ENCODE results near the gene RHOG.
"Not testable (repeated sequence)": the region's sequence is repeated elsewhere in the genome, so short reads cannot be mapped to it uniquely, and the experiment has no call there.

Gene RHOG

DNA sequence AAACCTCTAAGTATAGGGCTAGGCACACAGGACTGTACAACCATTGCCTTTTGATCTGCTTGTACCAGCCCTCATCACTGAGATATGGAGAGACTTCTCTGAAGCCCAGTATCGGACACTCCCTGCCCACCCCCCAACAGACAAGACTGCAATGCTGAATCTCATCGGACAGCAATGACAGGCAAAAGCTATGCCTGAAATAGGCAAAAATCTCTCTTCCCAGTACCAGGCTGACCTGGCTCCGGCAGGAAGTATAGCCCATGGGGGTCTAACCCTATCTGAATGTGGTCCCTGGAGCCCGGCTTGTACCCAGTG is 6.5 kb downstream of the RHOG start:
- DNase-seq (ENCODE audit: low spot score), result no peak

DNA sequence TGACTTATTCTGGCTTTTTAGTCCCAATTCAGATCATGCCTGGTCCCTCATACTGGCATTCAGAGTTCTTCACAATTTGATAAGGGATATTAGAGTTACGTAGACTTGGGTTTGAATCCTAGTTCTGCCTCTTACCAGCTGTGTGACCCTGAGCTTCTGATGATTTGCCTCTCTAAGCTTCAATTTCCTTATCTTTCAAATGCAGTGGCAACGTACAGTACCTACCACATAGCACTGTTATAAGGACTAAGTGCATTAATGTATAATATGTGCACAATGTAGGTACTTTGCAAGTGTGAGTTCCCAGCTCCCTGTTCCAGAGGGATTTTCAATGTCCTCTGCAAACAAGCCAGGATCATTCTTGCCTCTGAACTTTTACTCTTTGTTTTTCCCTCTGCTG is 7.3 kb downstream of the RHOG start:
- DNase-seq (ENCODE audit: low spot score), result no peak

DNA sequence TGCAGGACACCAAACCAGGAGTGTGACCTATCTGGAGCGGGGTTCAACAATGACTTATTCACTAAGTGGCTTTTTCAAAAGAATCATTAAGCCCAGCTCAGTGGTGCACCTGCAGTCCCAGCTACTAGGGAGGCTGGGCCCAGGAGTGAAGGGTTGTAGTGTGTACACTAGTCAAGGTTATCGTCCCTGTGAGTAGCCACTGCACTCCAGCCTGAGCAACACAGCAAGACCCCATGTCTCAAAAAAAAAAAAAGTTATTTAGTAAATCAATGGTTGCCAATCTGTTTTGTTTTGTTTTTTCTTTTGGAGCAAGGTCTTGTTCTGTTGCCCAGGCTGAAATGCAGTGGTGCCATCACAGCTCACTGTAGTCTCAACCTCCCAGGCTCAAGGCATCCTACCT is 7.9 kb downstream of the RHOG start:
- no peak for DNase-seq (ENCODE audit: low spot score)

DNA sequence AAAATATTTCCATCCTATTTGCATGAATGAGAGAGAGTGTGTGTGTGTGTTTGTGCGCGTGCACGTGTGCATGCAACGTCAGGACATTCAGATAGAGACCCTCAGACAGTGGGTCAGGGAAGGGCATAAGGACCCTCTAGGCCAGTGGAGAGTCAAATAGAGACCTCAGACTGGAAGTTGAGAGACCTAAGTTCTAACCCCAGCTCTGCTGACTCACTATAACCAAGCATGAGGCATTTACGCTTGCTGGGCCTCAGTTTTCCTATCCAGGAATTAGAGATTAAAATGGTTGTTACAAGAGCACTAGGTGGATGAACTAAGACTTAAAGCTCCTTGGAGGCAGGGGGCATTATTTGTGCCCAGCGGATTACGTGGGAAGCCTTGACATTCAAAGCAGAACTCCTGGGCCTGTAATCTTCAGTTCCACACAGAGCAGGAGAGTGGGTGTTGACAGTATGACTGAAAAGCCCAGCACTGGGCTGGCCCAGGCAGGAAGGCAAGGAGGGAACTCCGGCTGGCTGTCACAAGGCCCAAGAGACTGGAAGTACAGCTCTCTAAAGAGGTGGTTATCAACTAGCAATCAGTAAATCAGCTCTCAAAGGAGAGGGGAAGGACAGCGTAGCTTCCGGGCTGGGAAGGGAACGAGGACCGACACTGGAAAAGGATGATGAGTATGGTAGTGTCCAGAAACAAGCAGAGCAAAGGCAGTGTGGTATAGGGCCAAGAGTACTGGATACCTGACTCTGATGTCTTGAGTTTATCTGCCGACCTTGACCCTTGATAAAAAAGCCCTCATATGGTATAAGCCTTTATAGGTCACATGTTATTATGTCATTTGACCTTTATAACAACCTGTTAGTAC is 9.2 kb downstream of the RHOG start:
- no peak for DNase-seq (ENCODE audit: low spot score)

DNA sequence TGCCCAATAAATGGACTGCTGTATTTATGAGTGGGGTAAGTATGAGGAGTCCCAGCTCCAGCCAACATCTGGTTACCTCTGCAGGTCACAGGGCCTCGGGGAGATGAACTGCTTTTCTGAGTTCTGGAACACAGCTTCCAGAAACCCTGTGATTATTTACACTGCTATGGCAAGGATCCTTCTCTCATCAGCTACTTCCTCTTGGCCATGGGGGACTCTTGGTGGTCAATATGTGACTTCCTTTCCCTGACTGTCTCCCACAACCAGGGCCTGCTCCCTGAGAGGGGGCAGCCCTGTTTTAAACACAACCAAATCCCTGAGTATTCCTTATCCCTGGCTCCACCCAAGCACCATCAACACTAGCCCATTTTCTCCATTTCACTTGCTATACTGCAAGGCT is 10.0 kb downstream of the RHOG start:
- DNase-seq (ENCODE audit: low spot score), result no peak

DNA sequence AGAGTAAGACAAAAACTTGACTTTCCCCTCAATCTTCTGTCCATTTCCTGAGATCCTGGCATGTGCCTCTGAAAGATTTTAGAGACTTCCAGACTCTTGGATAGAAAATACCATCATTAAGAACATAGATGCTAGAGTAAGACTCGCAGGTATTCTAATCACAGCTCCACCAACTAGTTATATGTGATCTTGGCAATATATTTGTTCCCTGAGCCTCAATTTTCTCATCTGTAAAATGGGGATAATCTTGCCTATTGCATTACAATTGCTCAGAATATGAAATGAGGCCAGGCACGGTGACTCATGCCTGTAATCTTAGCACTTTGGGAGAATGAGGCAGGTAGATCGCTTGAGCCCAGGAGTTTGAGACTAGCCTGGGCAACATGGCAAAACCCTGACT is 10.7 kb downstream of the RHOG start:
- DNase-seq (ENCODE audit: low spot score), result no peak

DNA sequence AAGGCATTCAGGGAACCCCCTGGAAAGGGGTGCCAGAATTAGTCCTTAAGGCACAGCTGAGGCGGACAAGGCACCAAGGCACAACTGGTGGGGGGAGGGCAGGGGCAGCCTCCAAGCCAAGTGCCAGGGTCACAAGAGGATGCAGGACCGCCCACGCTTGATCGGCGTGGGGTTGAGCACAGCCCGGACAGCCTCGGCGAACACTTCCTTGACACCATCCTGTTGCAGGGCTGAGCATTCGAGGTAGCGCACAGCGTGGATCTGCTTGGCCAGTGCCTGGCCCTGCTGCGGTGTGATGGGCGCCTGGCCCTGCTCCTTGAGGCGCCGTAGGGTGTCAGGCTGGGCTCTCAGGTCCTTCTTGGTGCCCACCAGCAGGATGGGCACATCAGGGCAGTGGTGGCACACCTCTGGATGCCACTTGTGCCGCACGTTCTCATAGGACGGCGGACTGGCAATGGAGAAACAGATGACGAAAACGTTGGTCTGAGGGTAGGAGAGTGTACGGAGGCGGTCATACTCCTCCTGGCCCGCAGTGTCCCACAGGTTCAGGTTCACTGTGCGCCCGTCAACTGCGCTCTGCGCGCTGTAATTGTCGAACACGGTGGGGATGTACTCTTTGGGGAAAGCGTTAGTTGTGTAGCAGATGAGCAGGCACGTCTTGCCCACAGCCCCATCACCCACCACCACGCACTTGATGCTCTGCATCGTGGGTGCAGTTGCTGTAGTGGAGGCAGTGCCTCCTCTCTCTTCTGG is 13.1 kb downstream of the RHOG start:
- DNase-seq (ENCODE audit: low spot score), result no peak

DNA sequence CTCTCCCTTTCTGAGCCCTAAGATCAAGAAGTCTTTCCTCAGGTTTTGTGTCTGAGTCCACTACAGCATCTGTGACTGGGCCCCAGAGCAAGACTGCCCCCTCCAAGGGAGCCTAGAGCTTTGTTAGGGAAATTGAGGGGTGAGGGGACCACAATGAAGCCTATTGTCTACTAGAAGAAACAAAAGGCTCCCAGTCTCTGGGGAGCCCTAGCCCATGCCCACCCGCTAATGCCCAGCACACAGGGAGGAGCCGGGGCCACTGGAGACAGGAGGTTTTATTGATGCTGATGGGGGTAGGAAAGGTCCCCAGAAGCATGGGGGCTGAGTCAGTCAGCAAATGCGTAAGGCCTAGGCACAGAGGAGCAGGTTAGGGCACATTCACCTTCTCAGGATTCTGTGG is 14.0 kb downstream of the RHOG start:
- no peak for DNase-seq (ENCODE audit: low spot score)

DNA sequence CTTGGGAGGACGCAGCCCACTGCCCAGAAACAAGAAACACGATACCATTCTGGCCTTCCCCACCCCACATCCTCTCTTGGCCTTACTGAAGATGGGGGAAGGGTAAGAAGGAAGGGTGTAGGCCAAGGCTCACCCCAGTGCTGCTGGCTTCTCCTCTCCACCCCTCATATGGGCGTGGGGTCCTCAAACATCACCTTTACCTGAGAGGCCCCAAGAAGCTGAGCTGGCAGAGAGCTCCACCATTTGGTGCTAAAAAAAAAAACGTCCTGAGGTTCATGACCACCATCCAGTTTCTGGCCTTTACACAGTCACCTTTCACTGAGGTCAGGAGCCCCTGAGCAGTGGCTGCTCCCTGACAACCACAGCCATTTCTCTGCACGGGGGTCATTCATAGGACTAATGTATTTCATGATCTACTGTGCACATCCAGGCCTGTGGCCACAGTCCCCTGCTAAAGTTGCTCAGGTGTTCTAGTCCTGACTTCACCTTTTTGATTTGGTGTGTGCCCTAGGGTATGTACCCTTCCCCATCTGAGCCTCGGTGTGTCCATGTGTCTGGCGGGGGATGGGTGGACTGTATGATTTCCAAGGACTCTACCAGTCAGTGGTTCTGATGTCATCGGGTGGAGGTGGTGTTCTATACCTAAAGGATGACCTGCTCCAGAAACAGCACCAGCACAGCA is 15.1 kb downstream of the RHOG start:
- DNase-seq (ENCODE audit: low spot score), result no peak

DNA sequence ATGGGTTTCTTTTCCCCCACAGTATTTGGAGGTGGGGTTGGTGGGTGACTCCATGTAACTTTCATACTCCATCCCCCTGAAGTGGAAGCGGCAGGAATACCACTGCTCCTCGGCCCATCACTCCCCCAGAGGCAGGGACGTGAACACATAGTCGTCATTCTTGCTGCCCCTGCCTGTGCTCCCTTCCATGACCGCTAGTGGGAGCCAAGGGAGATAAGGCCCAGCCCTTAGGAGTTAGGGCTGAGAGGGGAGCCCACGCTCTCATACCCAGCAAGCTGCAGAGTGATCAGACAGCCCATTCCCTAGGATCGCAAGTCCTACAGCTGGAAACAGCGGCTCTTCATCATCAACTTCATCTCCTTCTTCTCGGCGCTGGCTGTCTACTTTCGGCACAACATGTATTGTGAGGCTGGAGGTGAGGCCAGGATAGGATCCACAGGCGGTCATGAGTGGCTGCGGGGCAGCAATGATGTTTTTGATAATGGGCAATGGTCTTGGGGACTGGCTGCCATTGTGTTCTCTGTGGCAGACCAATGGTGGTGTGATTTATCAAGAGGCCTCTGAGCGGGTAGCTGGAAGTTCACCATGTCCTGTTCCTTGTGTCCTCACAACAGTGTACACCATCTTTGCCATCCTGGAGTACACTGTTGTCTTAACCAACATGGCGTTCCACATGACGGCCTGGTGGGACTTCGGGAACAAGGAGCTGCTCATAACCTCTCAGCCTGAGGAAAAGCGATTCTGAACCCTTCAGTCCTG is 15.9 kb downstream of the RHOG start:
- DNase-seq (ENCODE audit: low spot score), result peak; percentile 79

DNA sequence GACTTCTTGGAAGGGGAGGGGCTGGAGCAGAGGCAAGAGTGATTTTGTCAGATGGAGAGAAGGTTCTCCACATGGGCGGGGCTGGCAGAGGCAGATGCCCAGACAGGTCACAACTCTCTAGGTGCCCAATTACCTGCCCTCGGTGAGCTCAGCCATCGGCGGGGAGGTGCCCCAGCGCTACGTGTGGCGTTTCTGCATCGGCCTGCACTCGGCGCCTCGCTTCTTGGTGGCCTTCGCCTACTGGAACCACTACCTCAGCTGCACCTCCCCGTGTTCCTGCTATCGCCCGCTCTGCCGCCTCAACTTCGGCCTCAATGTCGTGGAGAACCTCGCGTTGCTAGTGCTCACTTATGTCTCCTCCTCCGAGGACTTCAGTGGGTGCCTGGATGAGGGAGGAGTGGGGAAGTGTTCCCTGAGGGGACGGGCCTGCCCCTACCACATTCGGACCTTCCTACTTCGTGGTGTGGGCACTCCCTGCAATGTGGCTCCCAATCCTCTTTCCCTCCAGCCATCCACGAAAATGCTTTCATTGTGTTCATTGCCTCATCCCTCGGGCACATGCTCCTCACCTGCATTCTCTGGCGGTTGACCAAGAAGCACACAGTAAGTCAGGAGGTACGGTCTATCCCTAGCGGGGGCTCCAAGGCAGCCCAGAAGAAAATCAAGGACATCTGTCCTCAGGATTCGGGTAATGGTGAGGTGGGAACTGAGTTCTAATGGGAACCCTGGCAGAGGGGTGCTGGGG is 16.8 kb downstream of the RHOG start:
- DNase-seq (ENCODE audit: low spot score), result no peak

DNA sequence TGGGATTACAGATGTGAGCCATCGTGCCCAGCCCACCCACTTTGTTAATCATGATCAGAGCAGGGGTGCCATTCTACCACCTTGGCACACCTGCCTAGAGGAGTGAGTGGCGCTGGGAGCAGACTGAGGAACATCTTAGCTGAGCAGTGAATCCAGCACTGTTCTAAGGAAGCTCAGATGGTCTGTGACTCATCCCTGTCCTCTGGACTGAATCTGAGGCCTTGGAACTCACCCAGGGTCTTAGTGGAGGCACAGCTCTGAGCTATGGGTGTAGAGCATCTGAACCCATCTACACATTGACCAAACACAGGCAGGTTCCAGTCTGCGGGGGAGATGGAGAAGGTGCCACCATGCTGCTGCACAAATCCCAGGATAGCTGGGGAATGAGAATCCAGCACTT is 17.5 kb downstream of the RHOG start:
- no peak for DNase-seq (ENCODE audit: low spot score)

DNA sequence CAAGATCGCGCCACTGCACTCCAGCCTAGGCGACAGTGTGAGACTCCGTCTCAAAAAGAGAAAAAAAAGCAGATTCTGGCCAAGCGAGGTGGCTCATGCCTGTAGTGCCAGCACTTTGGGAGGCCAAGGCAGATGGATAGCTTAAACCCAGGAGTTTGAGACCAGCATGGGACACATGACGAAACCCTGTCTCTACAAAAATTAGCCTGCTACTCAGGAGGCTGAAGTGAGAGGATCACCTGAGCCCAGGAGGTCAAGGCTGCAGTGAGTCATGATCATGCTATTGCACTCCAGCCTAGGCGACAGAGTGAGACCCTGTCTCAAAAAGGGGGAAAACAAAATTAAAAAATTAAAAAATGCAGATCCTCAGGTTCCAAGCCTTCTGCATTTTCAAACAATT is 18.4 kb downstream of the RHOG start:
- no peak for DNase-seq (ENCODE audit: low spot score)

DNA sequence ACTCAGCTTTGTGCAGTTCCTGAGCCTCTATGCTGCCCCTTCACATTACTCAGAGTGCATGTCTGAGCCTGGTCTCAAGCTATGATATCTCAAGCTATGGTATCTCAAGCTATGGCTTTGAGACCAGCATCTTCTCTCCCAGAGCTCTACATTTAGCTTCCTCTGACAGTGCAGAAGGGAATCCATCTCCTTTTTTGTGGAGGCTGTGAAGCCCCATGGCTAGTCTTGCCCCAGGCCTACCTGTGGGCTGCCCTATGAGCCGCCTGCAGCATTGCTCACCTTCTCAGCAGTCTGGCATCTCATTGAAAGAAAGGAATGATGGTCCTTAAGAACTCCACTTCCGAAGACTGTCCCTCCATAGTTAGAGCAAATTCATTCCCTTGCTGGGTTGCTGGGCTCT is 19.8 kb downstream of the RHOG start:
- DNase-seq (ENCODE audit: low spot score), result no peak

DNA sequence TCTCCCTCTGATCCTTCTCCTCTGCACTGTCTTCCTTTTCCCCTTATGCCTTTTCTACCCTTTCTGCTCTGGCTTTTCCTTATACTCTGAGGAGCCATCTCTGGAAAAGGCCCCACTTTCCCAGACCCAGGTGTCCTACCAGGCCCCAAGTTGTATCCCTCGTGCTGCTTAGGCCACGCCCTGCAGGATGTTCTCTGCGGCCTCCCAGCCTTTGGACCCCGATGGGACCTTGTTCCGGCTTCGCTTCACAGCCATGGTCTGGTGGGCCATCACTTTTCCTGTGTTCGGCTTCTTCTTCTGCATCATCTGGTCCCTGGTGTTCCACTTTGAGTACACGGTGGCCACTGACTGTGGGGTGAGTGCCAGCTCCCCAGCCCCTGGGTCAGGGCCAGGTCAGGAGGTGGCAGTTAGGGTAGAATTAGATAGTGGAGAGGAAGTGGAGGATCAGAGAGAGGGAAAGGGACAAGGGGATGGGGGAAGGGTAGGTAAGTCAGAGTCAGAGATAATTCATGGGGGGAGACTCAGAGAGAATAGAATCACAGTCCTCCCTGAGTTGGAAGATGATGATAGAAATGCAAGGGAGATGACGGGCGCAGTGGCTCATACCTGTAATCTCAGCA is 23.5 kb downstream of the RHOG start:
- DNase-seq (ENCODE audit: low spot score), result no peak

DNA sequence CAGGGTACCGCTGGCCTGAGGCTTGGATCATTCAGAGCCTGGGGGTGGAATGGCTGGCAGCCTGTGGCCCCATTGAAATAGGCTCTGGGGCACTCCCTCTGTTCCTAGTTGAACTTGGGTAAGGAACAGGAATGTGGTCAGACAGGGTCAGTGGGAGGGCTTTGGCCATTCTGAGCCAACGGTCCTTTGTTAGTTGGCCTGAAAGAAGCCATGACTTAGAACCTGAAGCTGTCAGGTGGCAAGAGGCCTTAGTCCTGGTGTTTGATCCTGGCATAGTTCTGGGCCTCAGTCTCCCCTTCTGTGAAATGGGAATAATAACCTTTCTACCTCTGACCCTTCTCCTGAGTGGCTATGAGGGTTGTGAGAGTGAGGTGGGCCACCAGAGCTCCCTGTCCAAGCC is 24.1 kb downstream of the RHOG start:
- no peak for DNase-seq (ENCODE audit: low spot score)

DNA sequence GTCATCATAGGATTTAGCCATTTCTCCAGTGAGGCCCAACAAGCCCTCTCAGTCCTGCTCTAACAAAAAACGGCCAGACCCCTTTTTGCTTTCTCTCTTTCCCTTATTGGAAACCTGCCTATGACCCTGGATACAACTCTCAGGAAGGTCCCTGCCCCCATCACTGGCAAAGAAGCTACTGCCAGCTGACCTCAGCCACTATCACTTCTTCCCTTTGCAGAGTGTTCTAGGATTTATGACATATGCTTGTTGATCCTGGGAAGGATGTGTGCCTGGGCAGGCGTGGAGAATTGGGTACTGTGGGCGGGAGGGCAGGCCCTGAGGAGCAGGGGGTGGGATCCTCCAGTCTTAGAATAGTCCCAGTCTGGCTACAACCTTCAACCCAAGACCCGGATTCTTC is 24.9 kb downstream of the RHOG start:
- no peak for DNase-seq (ENCODE audit: low spot score)

DNA sequence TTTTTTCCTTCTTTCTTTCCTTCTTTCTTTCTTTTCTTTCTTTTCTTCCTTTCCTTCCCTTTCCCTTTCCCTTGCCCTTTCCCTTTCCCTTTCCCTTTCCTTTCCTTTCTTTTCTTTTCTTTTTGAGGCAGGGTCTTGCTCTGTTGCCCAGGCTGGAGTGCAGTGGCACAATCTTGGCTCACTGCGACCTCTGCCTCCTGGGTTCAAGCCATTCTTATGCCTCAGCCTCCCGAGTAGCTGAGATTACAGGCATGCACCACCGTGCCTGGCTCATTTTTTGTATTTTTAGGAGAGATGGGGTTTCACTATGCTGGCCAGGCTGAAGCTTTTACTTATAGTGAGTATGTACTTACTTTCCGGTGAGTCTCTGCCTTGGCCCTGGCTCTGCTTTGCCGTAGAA is 25.9 kb downstream of the RHOG start:
- not testable (repeated sequence) for DNase-seq (ENCODE audit: low spot score)

DNA sequence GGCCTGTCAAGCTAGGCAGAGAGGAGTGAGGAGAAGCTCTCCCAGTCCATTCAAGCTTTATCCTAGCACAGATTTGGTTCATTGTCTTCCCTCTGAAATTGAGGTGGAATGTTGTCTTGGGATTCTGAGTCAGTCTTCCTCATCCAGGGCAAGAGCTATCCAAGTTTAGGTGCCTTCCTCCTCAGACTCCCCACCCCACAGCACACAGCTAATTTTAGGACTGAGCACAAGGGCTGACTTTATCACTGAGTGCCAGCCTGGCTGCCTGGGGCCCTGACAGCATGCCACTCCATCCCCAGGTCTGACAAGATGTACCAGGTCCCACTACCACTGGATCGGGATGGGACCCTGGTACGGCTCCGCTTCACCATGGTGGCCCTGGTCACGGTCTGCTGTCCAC is 29.8 kb downstream of the RHOG start:
- no peak for DNase-seq (ENCODE audit: low spot score)

DNA sequence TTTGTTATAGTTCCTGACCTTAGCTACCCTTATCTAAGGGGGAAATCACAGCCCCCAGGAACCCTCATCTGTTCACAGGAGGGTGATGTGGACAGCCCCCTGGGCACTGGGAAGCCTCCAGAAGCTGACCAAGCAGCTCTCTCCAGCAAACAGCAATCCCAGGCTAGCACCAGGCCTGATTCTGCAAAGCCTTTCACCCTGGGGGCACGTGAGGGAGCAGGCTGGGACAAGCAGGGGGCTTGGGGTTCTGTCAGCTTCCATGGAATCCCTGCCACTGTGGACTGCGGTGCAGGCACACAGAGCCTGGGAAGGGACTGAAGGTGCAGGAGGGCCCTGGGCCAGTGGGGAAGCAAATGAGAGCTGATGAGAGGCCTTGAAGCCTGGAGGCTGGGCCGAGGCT is 30.3 kb downstream of the RHOG start:
- DNase-seq (ENCODE audit: low spot score), result no peak

DNA sequence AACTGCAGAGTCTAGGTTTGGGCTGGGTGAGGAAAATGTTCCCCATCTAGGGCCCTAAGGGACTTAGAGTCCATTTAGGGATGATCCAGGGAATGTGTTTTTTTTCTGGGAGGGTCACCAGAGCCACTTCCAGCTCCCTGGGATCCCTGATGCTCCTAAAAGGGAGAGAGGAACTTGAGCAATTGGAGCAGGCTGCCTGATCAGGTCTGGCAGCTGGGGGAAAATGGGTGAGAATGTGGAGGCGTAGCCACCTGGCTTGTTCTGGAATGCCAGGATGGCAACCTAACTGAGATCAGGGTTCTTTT is 31.2 kb downstream of the RHOG start:
- DNase-seq (ENCODE audit: low spot score), result no peak
